Measurements from ENCODE around the gene MICAL3.
"Not testable (repeated sequence)": the region's sequence is repeated elsewhere in the genome, so short reads cannot be mapped to it uniquely, and the experiment has no call there.

DNA sequence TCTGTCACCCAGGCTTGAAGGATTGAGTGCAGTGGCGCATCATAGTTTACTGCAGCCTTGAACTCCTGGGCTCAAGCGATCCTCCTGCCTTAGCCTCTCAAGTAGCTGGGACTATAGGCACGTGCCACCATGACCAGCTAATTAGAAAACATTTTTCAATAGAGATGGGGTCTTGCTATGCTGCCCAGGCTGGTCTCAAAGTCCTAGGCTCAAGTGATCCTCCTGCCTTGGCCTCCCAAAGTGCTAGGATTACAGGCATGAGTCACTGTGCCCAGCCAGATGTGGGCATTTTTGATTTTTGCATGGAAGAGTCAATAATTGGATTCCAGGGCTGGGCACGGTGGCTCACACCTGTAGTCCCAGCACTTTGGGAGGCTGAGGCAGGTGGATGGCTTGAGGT lies 49.6 kb upstream of the MICAL3 start:
- TF ChIP-seq CTCF (IDR thresholded peaks at IDR 0.05; ENCODE audit: insufficient read depth, low read length); POLR2AphosphoS5 (IDR thresholded peaks at IDR 0.05; ENCODE audit: low read depth); GABPA (IDR thresholded peaks at IDR 0.05; ENCODE audit: low read depth); SPI1 (IDR thresholded peaks at IDR 0.05; ENCODE audit: borderline replicate concordance, low read depth): not testable (repeated sequence)
- TF ChIP-seq, protein P1, sequence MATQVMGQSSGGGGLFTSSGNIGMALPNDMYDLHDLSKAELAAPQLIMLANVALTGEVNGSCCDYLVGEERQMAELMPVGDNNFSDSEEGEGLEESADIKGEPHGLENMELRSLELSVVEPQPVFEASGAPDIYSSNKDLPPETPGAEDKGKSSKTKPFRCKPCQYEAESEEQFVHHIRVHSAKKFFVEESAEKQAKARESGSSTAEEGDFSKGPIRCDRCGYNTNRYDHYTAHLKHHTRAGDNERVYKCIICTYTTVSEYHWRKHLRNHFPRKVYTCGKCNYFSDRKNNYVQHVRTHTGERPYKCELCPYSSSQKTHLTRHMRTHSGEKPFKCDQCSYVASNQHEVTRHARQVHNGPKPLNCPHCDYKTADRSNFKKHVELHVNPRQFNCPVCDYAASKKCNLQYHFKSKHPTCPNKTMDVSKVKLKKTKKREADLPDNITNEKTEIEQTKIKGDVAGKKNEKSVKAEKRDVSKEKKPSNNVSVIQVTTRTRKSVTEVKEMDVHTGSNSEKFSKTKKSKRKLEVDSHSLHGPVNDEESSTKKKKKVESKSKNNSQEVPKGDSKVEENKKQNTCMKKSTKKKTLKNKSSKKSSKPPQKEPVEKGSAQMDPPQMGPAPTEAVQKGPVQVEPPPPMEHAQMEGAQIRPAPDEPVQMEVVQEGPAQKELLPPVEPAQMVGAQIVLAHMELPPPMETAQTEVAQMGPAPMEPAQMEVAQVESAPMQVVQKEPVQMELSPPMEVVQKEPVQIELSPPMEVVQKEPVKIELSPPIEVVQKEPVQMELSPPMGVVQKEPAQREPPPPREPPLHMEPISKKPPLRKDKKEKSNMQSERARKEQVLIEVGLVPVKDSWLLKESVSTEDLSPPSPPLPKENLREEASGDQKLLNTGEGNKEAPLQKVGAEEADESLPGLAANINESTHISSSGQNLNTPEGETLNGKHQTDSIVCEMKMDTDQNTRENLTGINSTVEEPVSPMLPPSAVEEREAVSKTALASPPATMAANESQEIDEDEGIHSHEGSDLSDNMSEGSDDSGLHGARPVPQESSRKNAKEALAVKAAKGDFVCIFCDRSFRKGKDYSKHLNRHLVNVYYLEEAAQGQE (IDR thresholded peaks at IDR 0.05; ENCODE audit: insufficient replicate concordance, low read depth) = not testable (repeated sequence)
